GM19395 (cell line): ENCODE results near the gene KDM5A.

Experiments
- ATAC-seq: cut with Tn5 transposase; IDR thresholded peaks from one replicate; pipeline ENCODE4 v1.9.1; 2021; ENCODE audit warnings: mild to moderate bottlenecking, moderate library complexity; ENCODE audit not compliant: unreplicated experiment

KDM5A gene

GRCh38 chr12:275812-276211 is 113.3 kb downstream of the KDM5A start:
- no peak for ATAC-seq

- ATAC-seq = no peak
Measured at GRCh38 chr12:273382-273781, 115.7 kb downstream of the KDM5A start.

- no peak for ATAC-seq
Measured at GRCh38 chr12:272942-273341, 116.2 kb downstream of the KDM5A start.

- no peak for ATAC-seq
Measured at GRCh38 chr12:271161-271560, 118.0 kb downstream of the KDM5A start.

- ATAC-seq = no peak
Measured at GRCh38 chr12:269191-269590, 119.9 kb downstream of the KDM5A start.

GRCh38 chr12:268483-268840 is 120.7 kb downstream of the KDM5A start:
- ATAC-seq = no peak

GRCh38 chr12:267581-268482 is 121.3 kb downstream of the KDM5A start:
- no peak for ATAC-seq

- ATAC-seq = no peak
Measured at GRCh38 chr12:265096-265495, 124.0 kb downstream of the KDM5A start.

- ATAC-seq = no peak
Measured at GRCh38 chr12:264269-264668, 124.9 kb downstream of the KDM5A start.

GRCh38 chr12:263574-263973 is 125.5 kb downstream of the KDM5A start:
- ATAC-seq = no peak

GRCh38 chr12:262817-263216 is 126.3 kb downstream of the KDM5A start, which contains the start of gene SLC6A13:
SLC6A13 (minus strand) TSS chr12:262836; CDS start chr12:260052, 2,784 bp downstream.
- no peak for ATAC-seq

GRCh38 chr12:262113-262512 is 127.0 kb downstream of the KDM5A start:
- ATAC-seq = no peak

- no peak for ATAC-seq
Measured at GRCh38 chr12:257521-258321, 131.4 kb downstream of the KDM5A start.

GRCh38 chr12:256958-257357 is 132.2 kb downstream of the KDM5A start:
- ATAC-seq = no peak

- ATAC-seq = no peak
Measured at GRCh38 chr12:256225-256624, 132.9 kb downstream of the KDM5A start.

GRCh38 chr12:254912-255311 is 134.2 kb downstream of the KDM5A start:
- no peak for ATAC-seq

- no peak for ATAC-seq
Measured at GRCh38 chr12:254039-254438, 135.1 kb downstream of the KDM5A start.

GRCh38 chr12:253116-253831 is 135.8 kb downstream of the KDM5A start:
- no peak for ATAC-seq

- no peak for ATAC-seq
Measured at GRCh38 chr12:252636-253035, 136.5 kb downstream of the KDM5A start.

GRCh38 chr12:247271-247670 is 141.8 kb downstream of the KDM5A start:
- no peak for ATAC-seq

GRCh38 chr12:243381-243780 is 145.7 kb downstream of the KDM5A start:
- ATAC-seq = no peak
